Dermis blood vessel endothelial cell (primary cell): Measurements from ENCODE around the gene CMIP. TPM values are rescaled to one million over a fixed set of nuclear protein-coding genes. Genes with fewer than 3 reads are reported as not detected.

ENCODE experiments used
- DNase-seq: peaks from one replicate; pipeline ENCODE4 v3.0.0; 2010
- total RNA-seq: library from RNA; depleted of rRNA; stranded (reverse); fragments of >200 nt; gene quantifications from 2 replicates; pipeline ENCODE4 v1.2.3, GENCODE V29; 2014

CMIP gene
- total RNA-seq, 1 donor from 2014 or later = 39.0 TPM

GRCh38 chr16:81462683-81463082 is 18.1 kb downstream of the CMIP start:
- DNase-seq = no peak

- no peak for DNase-seq
Measured at GRCh38 chr16:81463296-81463890, 18.8 kb downstream of the CMIP start.

- no peak for DNase-seq
Measured at GRCh38 chr16:81464279-81464678, 19.7 kb downstream of the CMIP start.

GRCh38 chr16:81465375-81465943 is 20.9 kb downstream of the CMIP start:
- DNase-seq = no peak

GRCh38 chr16:81466356-81466980 is 21.9 kb downstream of the CMIP start:
- DNase-seq = no peak

- DNase-seq = no peak
Measured at GRCh38 chr16:81467072-81467471, 22.5 kb downstream of the CMIP start.

GRCh38 chr16:81467815-81468214 is 23.2 kb downstream of the CMIP start:
- no peak for DNase-seq

GRCh38 chr16:81468269-81468902 is 23.8 kb downstream of the CMIP start:
- DNase-seq = no peak

- no peak for DNase-seq
Measured at GRCh38 chr16:81469183-81469677, 24.6 kb downstream of the CMIP start.

- no peak for DNase-seq
Measured at GRCh38 chr16:81469710-81470535, 25.3 kb downstream of the CMIP start.

- no peak for DNase-seq
Measured at GRCh38 chr16:81470796-81471636, 26.4 kb downstream of the CMIP start.

- DNase-seq = no peak
Measured at GRCh38 chr16:81471882-81472281, 27.3 kb downstream of the CMIP start.

GRCh38 chr16:81472391-81472790 is 27.8 kb downstream of the CMIP start:
- DNase-seq = no peak

- peak; percentile 48 for DNase-seq
Measured at GRCh38 chr16:81473066-81473488, 28.5 kb downstream of the CMIP start.

- DNase-seq = peak; percentile 72
Measured at GRCh38 chr16:81473558-81473957, 28.9 kb downstream of the CMIP start.

GRCh38 chr16:81473969-81474959 is 29.7 kb downstream of the CMIP start:
- DNase-seq = no peak

GRCh38 chr16:81477697-81478693 is 33.4 kb downstream of the CMIP start:
- DNase-seq = peak; percentile 21

GRCh38 chr16:81478876-81479511 is 34.4 kb downstream of the CMIP start:
- peak; percentile 84 for DNase-seq
